Measurements from ENCODE around the gene EZH1. TPM values are rescaled to one million over a fixed set of nuclear protein-coding genes. Genes with fewer than 3 reads are reported as not detected.

EZH1 gene
- total RNA-seq, 5 donors from 2014 or later (not counting 1 experiment from before 2014, with no cell fraction given): 87.1 to 161 (median 146) TPM

DNA sequence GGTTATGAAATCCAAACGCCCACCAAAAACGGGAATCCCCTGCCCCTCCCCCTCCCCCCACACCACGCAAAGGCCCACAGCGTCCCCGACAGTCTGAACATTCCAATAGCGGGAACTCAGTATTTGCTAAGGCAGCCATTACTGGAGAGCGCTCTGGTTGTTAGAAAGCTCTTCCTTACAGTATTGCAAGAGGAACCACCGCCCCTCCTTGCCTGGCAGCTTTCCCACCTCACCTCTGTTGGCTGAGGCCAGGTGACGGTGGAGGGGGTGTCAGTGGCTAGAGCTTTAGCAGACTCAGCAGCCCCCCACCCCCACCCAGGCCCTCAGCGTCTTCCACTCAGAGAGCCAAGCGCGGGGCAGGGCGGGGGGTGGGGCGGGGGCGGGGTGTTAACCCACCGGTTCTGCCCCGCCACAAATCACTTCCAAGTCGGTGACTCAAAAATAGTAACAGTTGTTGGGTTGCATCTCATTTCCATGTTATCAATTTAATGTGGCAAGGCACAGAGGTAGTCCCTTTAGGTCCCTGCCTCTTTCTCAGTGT is 65.8 kb downstream of the EZH1 start:
- ATAC-seq (replicated peaks in 1 of 4): peak; percentile 1 to 3 (median 3)
- Mint-ChIP-seq H3K27ac (peak overlapping the region; percentile 74 to 79), H3K4me3 (peak overlapping the region; percentile 74 to 87 (median 84)), H3K9me3 (no peaks in the 10 kb centered on the region), H3K36me3 (no peaks in the 10 kb centered on the region), H3K4me1 (peaks cover 58 to 75% (median 70%) of the 10 kb centered on the region in 3 donors), H3K27me3 (peaks cover 31 to 50% of the 10 kb centered on the region in 2 donors)
- Histone ChIP-seq H3K4me1 (ENCODE audit: control insufficient read depth in 1 of 2, extremely low read depth in 1 of 2, insufficient read depth in 2 of 2, low read length in 2 of 2) (peaks cover 41 to 91% of the 10 kb centered on the region in 2 experiments), H3K36me3 (ENCODE audit: control insufficient read depth in 2 of 2, extremely low read depth in 1 of 2, insufficient read depth in 1 of 2, low read length in 1 of 2) (no peaks in the 10 kb centered on the region), H3K27me3 (replicated peaks in 1 of 2; ENCODE audit: control insufficient read depth in 2 of 2, extremely low read depth in 1 of 2, insufficient read depth in 2 of 2, low read length in 1 of 2) (peaks cover 7 to 73% of the 10 kb centered on the region in 2 experiments), H3K27ac (ENCODE audit: low read length) (peak overlapping the region; percentile 62), H3K9me3 (no peaks in the 10 kb centered on the region), H3K4me3 (ENCODE audit: control insufficient read depth in 1 of 2, extremely low read depth in 1 of 2, low read length in 1 of 2) (peak overlapping the region in 1 of 2 donors; percentile 60)
- DNase-seq: peak in 7 of 35 experiments; percentile 23 to 61 (median 27)
- CTCF ChIA-PET: interaction anchor here in 1 of 2 donors (1.3 to 2.8 kb wide), 2 partner anchors 71 to 101 kb away, joined by 7 to 17 read pairs; partner anchors contain the start of gene PSMC3IP
- POLR2A ChIA-PET: no interaction called here
- 6% methylated on average over 3 of the region's 18 CpGs for WGBS (ENCODE audit: insufficient coverage)

- DNase-seq (peak in 33 of 35 experiments; percentile 29 to 78 (median 56)), ATAC-seq (replicated peaks in 1 of 4) (peak; percentile 11 to 29 (median 20))
- CTCF ChIA-PET: interaction anchor here in 1 of 2 donors (1.3 kb wide), 1 partner anchor 70 kb away, joined by 7 read pairs; no protein-coding TSS in a partner anchor
- peak overlapping the region; percentile 60 to 80 for H3K4me3 ChIP-seq (ENCODE audit: control insufficient read depth in 1 of 2, extremely low read depth in 1 of 2, low read length in 1 of 2)
- Mint-ChIP-seq H3K36me3 (no peaks in the 10 kb centered on the region), H3K4me1 (peaks cover 54 to 68% (median 62%) of the 10 kb centered on the region in 3 donors), H3K27ac (peak overlapping the region; percentile 75 to 78), H3K27me3 (peaks cover 30 to 46% of the 10 kb centered on the region in 2 donors), H3K4me3 (peak overlapping the region; percentile 84 to 87 (median 86)), H3K9me3 (no peaks in the 10 kb centered on the region)
- no peaks in the 10 kb centered on the region for H3K9me3 ChIP-seq
- H3K27ac ChIP-seq (ENCODE audit: low read length): peak overlapping the region; percentile 29
- POLR2A ChIA-PET: no interaction called here
- peaks cover 41 to 90% of the 10 kb centered on the region in 2 experiments for H3K4me1 ChIP-seq (ENCODE audit: control insufficient read depth in 1 of 2, extremely low read depth in 1 of 2, insufficient read depth in 2 of 2, low read length in 2 of 2)
- H3K36me3 ChIP-seq (ENCODE audit: control insufficient read depth in 2 of 2, extremely low read depth in 1 of 2, insufficient read depth in 1 of 2, low read length in 1 of 2): no peaks in the 10 kb centered on the region
- peaks cover 7 to 73% of the 10 kb centered on the region in 2 experiments for H3K27me3 ChIP-seq (replicated peaks in 1 of 2; ENCODE audit: control insufficient read depth in 2 of 2, extremely low read depth in 1 of 2, insufficient read depth in 2 of 2, low read length in 1 of 2)
- WGBS (ENCODE audit: insufficient coverage): under 1% methylated on average over 39 of the region's 53 CpGs
Observed at GRCh38 chr17:42677921-42678781, 66.7 kb downstream of the EZH1 start.

DNA sequence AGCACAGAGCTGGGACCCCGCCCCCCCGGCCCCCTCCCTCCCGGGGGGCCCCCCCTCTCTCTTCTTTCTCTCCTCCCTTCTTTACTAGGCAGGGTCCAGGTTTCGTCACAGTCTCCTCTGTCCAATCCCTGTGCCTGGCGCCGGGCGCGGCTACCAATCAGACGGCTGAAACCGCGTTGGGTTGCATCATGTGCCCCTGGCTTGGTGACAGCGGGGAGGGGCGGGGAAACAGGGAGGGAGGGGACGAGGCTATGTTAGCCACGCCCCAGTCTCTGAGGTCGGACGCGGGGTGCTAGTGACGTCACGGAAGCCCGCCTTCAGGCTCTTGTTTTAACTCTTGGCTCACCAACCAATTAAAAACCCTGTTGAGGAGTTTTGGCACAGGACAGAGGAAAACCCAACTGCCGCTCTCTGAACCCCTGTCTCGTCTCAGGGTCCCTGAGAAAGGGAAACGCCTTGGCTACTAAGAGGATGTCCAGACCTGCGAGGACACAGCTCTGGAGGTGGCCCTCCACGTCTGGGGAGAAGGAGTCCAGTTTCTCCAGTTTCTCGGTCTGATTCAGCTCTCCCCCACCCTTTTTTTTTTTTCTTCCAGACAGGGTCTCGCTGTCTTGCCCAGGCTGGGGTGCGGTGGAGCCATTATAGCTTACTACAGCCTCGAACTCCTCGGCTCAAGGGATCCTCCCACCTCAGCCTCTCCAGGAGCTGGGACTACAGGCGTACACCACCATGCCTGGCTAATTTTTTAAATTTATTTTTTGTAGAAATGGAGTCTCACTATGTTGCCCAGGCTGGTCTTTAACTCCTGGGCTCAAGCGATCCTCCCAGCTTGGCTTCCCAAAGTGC is 67.6 kb downstream of the EZH1 start:
- H3K9me3 Mint-ChIP-seq: no peaks in the 10 kb centered on the region
- peak; percentile 90 to 98 (median 97) for DNase-seq
- Histone ChIP-seq H3K4me1 (ENCODE audit: control insufficient read depth in 1 of 2, extremely low read depth in 1 of 2, insufficient read depth in 2 of 2, low read length in 2 of 2) (peaks cover 37 to 81% of the 10 kb centered on the region in 2 experiments), H3K27me3 (replicated peaks in 1 of 2; ENCODE audit: control insufficient read depth in 2 of 2, extremely low read depth in 1 of 2, insufficient read depth in 2 of 2, low read length in 1 of 2) (peaks cover 9 to 74% of the 10 kb centered on the region in 2 experiments), H3K36me3 (ENCODE audit: control insufficient read depth in 2 of 2, extremely low read depth in 1 of 2, insufficient read depth in 1 of 2, low read length in 1 of 2) (no peaks in the 10 kb centered on the region), H3K4me3 (ENCODE audit: control insufficient read depth in 1 of 2, extremely low read depth in 1 of 2, low read length in 1 of 2) (peak overlapping the region; percentile 60 to 80), H3K9me3 (no peaks in the 10 kb centered on the region), H3K27ac (ENCODE audit: low read length) (no peak overlapping the region)
- no peaks in the 10 kb centered on the region for H3K36me3 Mint-ChIP-seq
- CTCF ChIA-PET: interaction anchor here in 1 of 2 donors (0.5 kb wide), 1 partner anchor 714 kb away, joined by 5 read pairs; no protein-coding TSS in a partner anchor
- H3K27me3 Mint-ChIP-seq: peaks cover 28 to 45% of the 10 kb centered on the region in 2 donors
- POLR2A ChIA-PET: interaction anchor here in 1 of 2 donors (0.5 kb wide), 1 partner anchor 30 kb away, joined by 3 read pairs; no protein-coding TSS in a partner anchor
- 2% methylated on average over 12 of the region's 33 CpGs for WGBS (ENCODE audit: insufficient coverage)
- peak overlapping the region; percentile 22 to 81 for H3K27ac Mint-ChIP-seq
- ATAC-seq (replicated peaks in 1 of 4): peak; percentile 73 to 84 (median 77)
- peak overlapping the region; percentile 84 to 87 (median 86) for H3K4me3 Mint-ChIP-seq
- H3K4me1 Mint-ChIP-seq: peaks cover 47 to 60% (median 53%) of the 10 kb centered on the region in 3 donors

GRCh38 chr17:42676424-42677011 is 68.3 kb downstream of the EZH1 start, which contains the start of gene PLEKHH3:
PLEKHH3 (minus strand) TSS chr17:42676994; CDS start chr17:42676563, 431 bp downstream.
- Mint-ChIP-seq H3K27ac (peak within 1 kb of the TSS; percentile 34 to 81), H3K27me3 (peaks cover 25 to 43% of the 10 kb centered on the region in 2 donors), H3K36me3 (no peaks in the 10 kb centered on the region), H3K4me3 (peak within 1 kb of the TSS; percentile 84 to 87 (median 86)), H3K4me1 (peaks cover 44 to 56% (median 50%) of the 10 kb centered on the region in 3 donors), H3K9me3 (no peaks in the 10 kb centered on the region)
- peak within 1 kb of the TSS; percentile 60 to 80 for H3K4me3 ChIP-seq (ENCODE audit: control insufficient read depth in 1 of 2, extremely low read depth in 1 of 2, low read length in 1 of 2)
- WGBS (ENCODE audit: insufficient coverage): 0% methylated on average over 33 of the region's 51 CpGs
- CTCF ChIA-PET: interaction anchor here (0.5 to 1.2 kb wide), 4 partner anchors 67 to 713 kb away, joined by 3 to 5 read pairs (median 4); partner anchors contain the start of genes RETREG3 (in 1 of the 2) and TUBG1 (in 1 of the 2)
- peak in 1 of 35 experiments; percentile 39 for DNase-seq
- H3K27ac ChIP-seq (ENCODE audit: low read length): peak within 1 kb of the TSS; percentile 29
- peaks cover 6 to 76% of the 10 kb centered on the region in 2 experiments for H3K27me3 ChIP-seq (replicated peaks in 1 of 2; ENCODE audit: control insufficient read depth in 2 of 2, extremely low read depth in 1 of 2, insufficient read depth in 2 of 2, low read length in 1 of 2)
- H3K36me3 ChIP-seq (ENCODE audit: control insufficient read depth in 2 of 2, extremely low read depth in 1 of 2, insufficient read depth in 1 of 2, low read length in 1 of 2): no peaks in the 10 kb centered on the region
- POLR2A ChIA-PET: interaction anchor here in 1 of 2 donors (0.5 kb wide), 1 partner anchor 30 kb away, joined by 3 read pairs; no protein-coding TSS in a partner anchor
- no peaks in the 10 kb centered on the region for H3K9me3 ChIP-seq
- H3K4me1 ChIP-seq (ENCODE audit: control insufficient read depth in 1 of 2, extremely low read depth in 1 of 2, insufficient read depth in 2 of 2, low read length in 2 of 2): peaks cover 31 to 75% of the 10 kb centered on the region in 2 experiments
- no peak for ATAC-seq (replicated peaks in 1 of 4)

DNA sequence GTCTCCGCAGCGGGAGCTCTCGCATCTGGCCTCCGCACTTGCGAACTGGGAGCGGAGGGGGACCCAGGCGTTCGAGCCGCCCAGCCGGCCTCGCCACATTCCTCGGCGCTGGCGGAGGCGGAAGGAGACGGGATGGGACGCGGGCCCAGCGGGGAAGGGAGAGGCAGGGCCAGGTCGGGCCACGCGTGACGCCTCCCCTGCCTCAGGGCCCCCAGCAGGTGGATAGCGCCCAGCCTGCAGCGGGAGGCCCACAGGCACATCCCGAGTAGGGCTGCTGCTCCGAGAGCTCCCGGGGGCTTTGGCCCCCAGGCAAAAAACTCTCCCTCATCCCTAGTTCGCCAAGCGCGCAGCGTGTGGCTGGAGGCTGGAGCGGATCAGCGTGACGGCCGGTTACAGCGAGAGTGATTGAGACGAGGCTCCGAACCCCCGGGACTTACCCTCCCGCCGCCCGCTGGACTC is 68.8 kb downstream of the EZH1 start:
- ATAC-seq (replicated peaks in 1 of 4) (no peak), DNase-seq (peak in 1 of 35 experiments; percentile 35)
- no peaks in the 10 kb centered on the region for H3K36me3 ChIP-seq (ENCODE audit: control insufficient read depth in 2 of 2, extremely low read depth in 1 of 2, insufficient read depth in 1 of 2, low read length in 1 of 2)
- Mint-ChIP-seq H3K4me1 (peaks cover 45 to 56% (median 50%) of the 10 kb centered on the region in 3 donors), H3K27me3 (peaks cover 23 to 44% of the 10 kb centered on the region in 2 donors), H3K4me3 (peak overlapping the region; percentile 61 to 87 (median 64)), H3K36me3 (no peaks in the 10 kb centered on the region), H3K27ac (no peak overlapping the region), H3K9me3 (no peaks in the 10 kb centered on the region)
- peaks cover 34 to 75% of the 10 kb centered on the region in 2 experiments for H3K4me1 ChIP-seq (ENCODE audit: control insufficient read depth in 1 of 2, extremely low read depth in 1 of 2, insufficient read depth in 2 of 2, low read length in 2 of 2)
- 4% methylated on average over 27 of the region's 43 CpGs for WGBS (ENCODE audit: insufficient coverage)
- no peaks in the 10 kb centered on the region for H3K9me3 ChIP-seq
- no peak overlapping the region for H3K27ac ChIP-seq (ENCODE audit: low read length)
- POLR2A ChIA-PET: no interaction called here
- peaks cover 11 to 76% of the 10 kb centered on the region in 2 experiments for H3K27me3 ChIP-seq (replicated peaks in 1 of 2; ENCODE audit: control insufficient read depth in 2 of 2, extremely low read depth in 1 of 2, insufficient read depth in 2 of 2, low read length in 1 of 2)
- H3K4me3 ChIP-seq (ENCODE audit: control insufficient read depth in 1 of 2, extremely low read depth in 1 of 2, low read length in 1 of 2): peak overlapping the region; percentile 58 to 79
- CTCF ChIA-PET: interaction anchor here in 1 of 2 donors (0.5 to 1.2 kb wide), 3 partner anchors 67 to 403 kb away, joined by 3 to 5 read pairs (median 3); partner anchors contain the start of genes RETREG3 and TUBG1
